HG03103 (cell line): Measurements from ENCODE around the gene SMIM29.

Experiments used
- ATAC-seq: cut with Tn5 transposase; IDR thresholded peaks from one replicate; pipeline ENCODE4 v1.9.1; 2021; ENCODE audit warnings: low read depth; ENCODE audit not compliant: unreplicated experiment

Gene SMIM29

GRCh38 chr6:34230653-34231371, 18.0 kb downstream of the SMIM29 start:
- no peak for ATAC-seq

GRCh38 chr6:34229877-34230276, 18.9 kb downstream of the SMIM29 start:
- no peak for ATAC-seq

GRCh38 chr6:34227761-34228421, 20.9 kb downstream of the SMIM29 start:
- ATAC-seq, result no peak

GRCh38 chr6:34226731-34227586, 21.8 kb downstream of the SMIM29 start:
- no peak for ATAC-seq

- ATAC-seq, result no peak
Measured at GRCh38 chr6:34226066-34226465, 22.7 kb downstream of the SMIM29 start.

DNA sequence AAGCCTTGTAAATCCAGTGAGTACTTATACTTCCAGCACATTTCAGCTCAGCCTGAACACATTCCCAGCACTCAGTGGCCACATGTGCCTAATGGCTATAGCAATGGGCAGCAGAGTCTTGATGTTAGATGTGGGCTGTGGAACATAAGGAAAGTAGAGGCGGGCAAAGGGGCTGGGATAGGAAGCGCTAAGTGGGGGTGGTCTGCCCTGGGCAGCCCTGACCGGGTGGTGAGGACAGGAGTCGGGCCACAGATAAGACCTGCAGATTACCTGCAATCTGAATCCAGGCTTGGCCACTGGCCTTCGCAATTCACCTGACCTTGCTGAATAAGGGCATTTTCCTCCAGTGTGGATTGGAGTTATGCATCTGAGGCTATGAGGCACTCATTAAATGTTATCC, 23.3 kb downstream of the SMIM29 start:
- no peak for ATAC-seq

DNA sequence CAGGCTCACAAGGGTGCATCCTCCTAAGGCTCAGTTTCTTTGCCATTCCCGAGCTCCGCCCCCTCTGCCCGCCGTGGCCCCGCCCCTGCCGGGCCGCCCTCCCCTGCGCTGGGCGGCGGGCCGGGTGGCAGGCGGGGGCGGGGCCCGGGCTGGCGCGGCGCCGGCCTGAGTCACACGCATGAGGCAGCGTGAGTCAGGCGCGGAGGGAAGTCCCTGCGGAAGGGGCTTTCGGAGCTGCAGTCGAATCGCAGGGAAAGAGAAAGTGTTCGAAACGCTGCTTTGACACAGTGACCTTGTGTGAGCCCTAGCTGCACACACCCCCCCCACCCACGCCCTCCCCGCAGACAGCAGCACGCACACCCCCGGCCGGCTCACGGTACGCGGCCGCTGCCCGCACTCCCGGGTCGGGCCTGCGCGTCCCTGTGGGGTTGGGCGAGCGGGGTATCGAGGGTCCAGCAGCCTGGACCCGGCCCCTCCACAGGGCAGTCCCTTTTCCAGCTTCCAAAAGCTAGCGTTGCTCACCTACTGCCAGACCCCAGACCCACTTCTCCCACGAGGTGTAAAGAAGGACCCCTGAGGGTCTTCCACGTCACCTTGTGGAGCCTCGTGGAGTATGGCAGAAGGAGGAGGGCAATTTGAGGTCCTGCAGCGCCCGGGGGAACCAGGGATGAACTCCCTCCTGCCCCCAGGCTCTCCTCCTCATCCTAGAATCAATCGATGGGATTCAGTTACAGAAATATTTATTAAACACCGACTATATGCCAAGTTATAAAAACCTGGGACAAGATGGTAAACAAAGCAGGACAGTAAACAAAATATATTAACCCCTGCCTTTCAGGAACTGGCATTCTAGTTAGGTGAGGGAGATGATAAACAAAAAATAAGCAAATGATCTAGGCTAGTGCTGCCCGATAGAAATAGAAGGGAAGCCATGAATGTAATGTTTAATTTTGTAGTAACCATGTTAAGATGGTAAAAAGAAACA, 24.6 kb downstream of the SMIM29 start:
- ATAC-seq, result peak; percentile 85

- peak; percentile 16 for ATAC-seq
Measured at GRCh38 chr6:34223381-34223955, 25.3 kb downstream of the SMIM29 start.

- no peak for ATAC-seq
Measured at GRCh38 chr6:34218691-34219090, 30.1 kb downstream of the SMIM29 start.

DNA sequence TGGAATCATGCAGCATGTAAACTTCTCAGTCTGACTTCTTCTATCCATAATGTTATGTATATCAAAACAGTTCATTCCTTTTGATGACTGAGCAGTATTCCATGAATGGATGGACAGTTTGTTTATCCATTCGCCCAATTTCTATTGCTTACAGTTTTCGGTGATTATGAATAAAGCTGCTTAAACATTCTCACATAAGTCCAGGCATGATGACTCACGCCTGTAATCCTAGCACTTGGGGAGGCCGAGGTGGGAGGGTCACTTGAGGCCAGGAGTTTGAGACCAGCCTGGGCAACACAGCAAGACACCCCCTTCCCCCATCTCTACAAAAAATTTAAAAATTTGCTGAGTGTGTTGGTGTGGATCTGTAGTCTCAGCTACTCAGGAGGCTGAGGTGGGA, 35.0 kb downstream of the SMIM29 start:
- no peak for ATAC-seq

GRCh38 chr6:34207695-34208443, 40.9 kb downstream of the SMIM29 start:
- ATAC-seq, result no peak

DNA sequence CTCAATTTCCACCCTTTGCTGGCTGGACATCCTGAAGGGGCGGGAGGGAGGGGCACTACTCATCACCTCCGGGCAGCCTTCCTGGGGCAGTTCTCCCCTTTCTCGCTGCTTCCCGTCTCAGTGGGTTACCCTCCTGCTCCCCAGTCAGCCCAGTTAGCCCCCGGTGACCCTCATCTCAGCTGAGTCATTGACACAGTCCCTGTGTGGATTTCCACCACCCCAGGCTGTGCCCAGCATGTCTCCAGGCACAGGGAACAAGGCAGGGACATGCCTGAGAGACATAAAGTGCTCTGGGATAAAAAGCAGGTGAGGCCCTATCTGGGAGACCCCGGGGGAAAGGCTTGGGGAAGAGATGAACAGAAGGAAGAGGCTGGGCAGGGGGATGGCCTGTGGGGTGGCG, 42.1 kb downstream of the SMIM29 start:
- ATAC-seq, result no peak

GRCh38 chr6:34205916-34206315, 42.9 kb downstream of the SMIM29 start:
- no peak for ATAC-seq

DNA sequence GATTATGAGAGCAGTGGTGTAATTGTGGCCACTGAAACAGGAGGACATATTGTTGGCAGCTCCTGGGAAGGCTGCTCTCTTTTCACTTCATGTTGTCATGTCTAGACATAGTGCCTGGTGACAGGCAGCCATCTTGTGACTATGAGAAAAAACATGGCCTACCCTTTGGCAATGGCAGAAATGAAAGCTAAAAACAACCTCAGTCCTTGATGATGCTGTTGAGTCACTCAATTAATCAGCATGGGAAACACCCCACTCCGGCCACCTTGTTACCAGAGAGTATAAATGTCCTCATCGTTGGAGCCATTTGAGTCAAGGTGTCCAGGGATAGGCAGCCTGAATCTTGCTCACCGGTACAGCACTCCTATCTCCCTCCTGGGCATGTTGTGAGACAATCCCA, 43.3 kb downstream of the SMIM29 start:
- ATAC-seq, result no peak

- no peak for ATAC-seq
Measured at GRCh38 chr6:34204693-34205092, 44.1 kb downstream of the SMIM29 start.

GRCh38 chr6:34202329-34203201, 46.2 kb downstream of the SMIM29 start:
- no peak for ATAC-seq

DNA sequence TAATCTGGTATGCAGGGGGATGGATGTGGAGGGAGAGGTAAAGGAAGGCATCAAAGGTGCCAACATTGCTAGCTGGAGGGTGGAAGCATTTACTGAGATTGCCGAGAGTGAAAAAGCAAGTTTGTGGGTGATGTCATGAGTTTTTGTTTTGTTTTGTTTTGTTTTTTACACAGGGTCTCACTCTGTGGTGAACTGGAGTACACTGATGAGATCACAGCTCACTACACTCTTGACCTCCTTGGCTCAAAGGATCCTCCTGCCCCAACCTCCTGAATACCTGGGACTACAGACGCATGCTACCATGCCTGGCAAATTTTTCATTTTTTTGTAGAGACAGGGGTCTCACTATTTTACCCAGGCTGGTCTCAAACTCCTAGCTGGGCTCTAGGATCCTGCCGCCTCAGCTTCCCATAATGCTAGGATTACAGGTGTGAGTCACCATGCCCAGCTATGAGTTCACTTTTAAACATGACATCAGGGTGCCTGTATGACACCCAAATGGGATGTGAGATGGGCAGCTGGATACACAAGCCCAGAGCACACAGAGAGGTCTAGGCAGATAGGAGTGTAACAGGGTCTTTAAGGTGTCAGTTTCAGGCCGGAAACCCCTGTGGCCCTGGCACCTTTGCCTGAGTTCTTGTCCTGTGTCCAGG, 47.2 kb downstream of the SMIM29 start:
- no peak for ATAC-seq
